ENCODE results near the gene NEURL3.

DNA sequence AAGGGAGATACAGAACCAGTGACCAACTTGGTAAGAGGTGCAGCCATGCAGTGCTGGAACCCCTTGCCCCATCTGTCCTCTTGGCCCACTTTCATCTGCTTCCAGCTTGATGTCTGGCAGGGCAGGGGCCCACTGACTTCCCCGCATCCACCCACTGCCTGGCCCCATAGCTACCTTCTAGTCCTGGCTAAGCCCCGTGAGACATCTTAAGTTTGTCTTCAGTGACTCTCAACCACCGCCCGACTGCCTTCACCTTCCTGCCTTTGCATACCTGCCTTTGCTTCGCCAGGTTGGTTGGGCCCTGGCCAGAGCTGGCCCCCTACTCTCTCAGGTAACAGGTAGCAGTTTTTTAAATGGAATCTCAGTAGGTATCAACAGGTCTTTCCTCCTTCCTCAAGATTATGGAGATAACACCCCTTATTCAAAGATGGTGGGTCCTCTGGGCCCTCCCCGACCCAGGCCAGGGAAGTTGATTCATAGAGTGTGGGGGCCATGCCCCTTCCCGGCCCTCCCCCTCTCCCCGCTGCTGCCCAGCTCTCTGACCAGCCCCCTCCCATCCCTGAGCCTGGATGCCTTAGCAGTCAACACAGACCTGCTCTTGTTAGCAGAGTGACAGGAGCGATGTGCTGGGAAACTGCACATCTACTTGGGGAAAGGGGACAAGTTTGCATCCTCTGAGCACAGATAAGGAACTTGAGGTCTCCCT is 34.2 kb upstream of the NEURL3 start:
- TF ChIP-seq GATA2 (IDR thresholded peaks at IDR 0.05; ENCODE audit: low read depth, low read length), result no peak
- TF ChIP-seq GATA3 (IDR thresholded peaks at IDR 0.05; ENCODE audit: low read depth, low read length), result no peak

Measured in SH-SY5Y (cell line).